Caco-2 (cell line): ENCODE measurements around the gene RAPGEF2. TPM values are rescaled to one million over a fixed set of nuclear protein-coding genes. Genes with fewer than 3 reads are reported as not detected.

Source experiments
- BruUV-seq: library from RNA; stranded (reverse); fragments of 400-500 nt; replicated peaks from 2 replicates; lab custom pipeline; 2021; lab: Mats Ljungman, UMichigan
- CTCF ChIA-PET: fragments of 300-600 bp; sonication (Branson Sonifier 250); formaldehyde crosslinking; loops from one replicate; lab custom pipeline; 2022; ENCODE audit warnings: antibody characterized with exemption; lab: Charles Lee
- POLR2A ChIA-PET: fragments of 300-600 bp; sonication (Branson Sonifier 250); formaldehyde crosslinking; loops from one replicate; lab custom pipeline; 2022; ENCODE audit warnings: antibody characterized with exemption; lab: Charles Lee
- DNase-seq, 2 experiments: peaks; one replicate each; pipeline versions ENCODE4 v3.0.0 to v3.0.0-alpha.2; 2020 to 2022
- H3K27me3 ChIP-seq: replicated peaks from 2 replicates; pipeline ENCODE4 v1.6.0; 2011; ENCODE audit warnings: low read length; ENCODE audit not compliant: control insufficient read depth, insufficient read depth
- H3K36me3 ChIP-seq: 2 replicates; pipeline ENCODE4 v1.5.1; 2011; ENCODE audit warnings: low read length; ENCODE audit not compliant: control insufficient read depth, insufficient read depth
- H3K4me1 ChIP-seq: fragments of 250-450 bp; sonication (Bioruptor Pico); 2 replicates; pipeline ENCODE4 v1.5.1; 2020; ENCODE audit warnings: mild to moderate bottlenecking
- H3K4me3 ChIP-seq: 2 replicates; pipeline ENCODE4 v1.5.1; 2011; ENCODE audit warnings: low read depth, mild to moderate bottlenecking, control low read depth, low read length
- H3K9me3 ChIP-seq: fragments of 250-450 bp; sonication (Bioruptor Pico); 2 replicates; pipeline ENCODE4 v1.5.1; 2020; ENCODE audit warnings: mild to moderate bottlenecking, moderate library complexity
- H3K27ac Mint-ChIP-seq: one replicate; pipeline ENCODE4 v1.8.0; 2022; ENCODE audit warnings: mixed read lengths; ENCODE audit not compliant: unreplicated experiment
- H3K27me3 Mint-ChIP-seq: one replicate; pipeline ENCODE4 v1.8.0; 2022; ENCODE audit warnings: mixed read lengths; ENCODE audit not compliant: insufficient read depth, unreplicated experiment
- H3K36me3 Mint-ChIP-seq: one replicate; pipeline ENCODE4 v1.8.0; 2022; ENCODE audit warnings: mild to moderate bottlenecking, mixed read lengths; ENCODE audit not compliant: insufficient read depth, unreplicated experiment
- H3K4me1 Mint-ChIP-seq: one replicate; pipeline ENCODE4 v1.8.0; 2022; ENCODE audit warnings: low read depth, mixed read lengths; ENCODE audit not compliant: unreplicated experiment
- H3K4me3 Mint-ChIP-seq: one replicate; pipeline ENCODE4 v1.8.0; 2022; ENCODE audit warnings: mild to moderate bottlenecking, moderate library complexity, mixed read lengths; ENCODE audit not compliant: unreplicated experiment
- H3K9me3 Mint-ChIP-seq: one replicate; pipeline ENCODE4 v1.8.0; 2022; ENCODE audit warnings: mixed read lengths; ENCODE audit not compliant: unreplicated experiment
- intact Hi-C: fragments of 100-400 bp; cut with micrococcal nuclease; formaldehyde crosslinking; loops from one replicate; pipeline ENCODE4 v1.10.0; 2022; ENCODE audit not compliant: unreplicated experiment
- total RNA-seq: library from RNA; stranded (reverse); gene quantifications from 2 replicates; pipeline ENCODE4 v1.2.3, GENCODE V29; 2022
- TF ChIP-seq, protein P1 (sequence below), 2 experiments: fragments of 200-600 bp in 1 of 2; IDR thresholded peaks; 1 replicate in 1 of 2; 2 replicates in 1 of 2; pipeline versions ENCODE4 v1.5.1 to v1.8.0; 2011 to 2022; ENCODE audit warnings: antibody characterized with exemption in 1 of 2, control low read depth in 1 of 2, inconsistent platforms in 1 of 2, low read depth in 1 of 2, low read length in 1 of 2, mild to moderate bottlenecking in 1 of 2, moderate library complexity in 1 of 2; ENCODE audit not compliant: insufficient read depth in 1 of 2, severe bottlenecking in 1 of 2, unreplicated experiment in 1 of 2

The RAPGEF2 gene
- total RNA-seq, 1 experiment from 2014 or later = 67.6 TPM

DNA sequence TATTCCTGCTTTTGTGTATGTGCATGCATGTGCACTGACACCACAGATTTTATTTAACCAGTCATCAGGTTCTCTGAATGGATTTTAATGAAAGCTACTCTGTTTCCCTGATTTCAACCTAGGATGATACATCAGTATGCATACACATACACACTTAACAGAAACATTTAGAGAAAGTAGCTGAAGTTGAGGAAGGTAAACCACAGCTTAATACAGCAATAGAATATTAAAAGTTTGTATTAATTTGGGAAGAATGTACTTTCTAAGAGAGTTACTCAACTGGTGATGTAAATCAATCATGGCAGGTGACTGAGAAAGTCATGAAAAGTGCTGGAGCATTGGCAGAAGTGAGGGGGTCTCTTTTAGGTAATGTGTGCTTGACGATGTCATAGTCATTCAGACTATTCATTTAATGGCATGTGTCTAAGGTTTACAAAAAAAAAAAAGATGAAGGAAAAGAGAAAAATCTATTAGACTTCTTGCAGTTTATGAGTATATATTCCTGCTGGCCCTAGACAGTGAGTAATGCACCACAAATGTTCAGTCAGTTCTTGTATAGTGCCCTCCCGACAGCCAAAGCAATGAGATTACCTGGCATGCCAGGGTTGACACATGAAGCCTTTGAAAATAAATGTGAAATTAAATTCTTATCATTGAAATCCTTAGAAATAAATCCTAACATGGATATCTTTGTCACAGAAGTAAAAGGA, 187.6 kb downstream of the RAPGEF2 start:
- no peak overlapping the region for H3K27ac Mint-ChIP-seq
- BruUV-seq = no TSS peak
- POLR2A ChIA-PET = no interaction called here

DNA sequence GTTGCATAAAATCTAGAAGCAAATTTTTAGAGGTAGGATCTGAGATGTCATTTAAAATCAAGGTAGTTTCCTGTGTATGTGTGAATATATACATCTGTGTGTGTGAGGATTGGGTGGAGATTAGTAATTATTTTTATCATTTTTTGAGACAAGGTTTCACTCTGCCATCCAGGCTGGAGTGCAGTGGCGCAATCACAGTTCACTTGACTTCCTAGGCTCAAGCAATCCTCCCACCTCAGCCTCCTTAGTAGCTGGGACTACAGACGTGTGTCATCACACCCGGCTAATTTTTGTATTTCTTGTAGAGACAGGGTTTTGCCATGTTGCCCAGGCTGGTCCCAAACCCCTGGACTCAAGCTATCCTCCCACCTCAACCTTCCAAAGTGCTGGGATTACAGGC, 188.3 kb downstream of the RAPGEF2 start:
- DNase-seq = no peak
- Histone ChIP-seq H3K4me3 (no peak overlapping the region), H3K9me3 (no peaks in the 10 kb centered on the region), H3K27me3 (no peaks in the 10 kb centered on the region), H3K4me1 (peaks cover 5% of the 10 kb centered on the region; the same call in 1 of the 2 replicates), H3K36me3 (no peaks in the 10 kb centered on the region)
- H3K4me1 Mint-ChIP-seq = peaks cover 20% of the 10 kb centered on the region
- no peaks in the 10 kb centered on the region for H3K27me3 Mint-ChIP-seq
- H3K36me3 Mint-ChIP-seq = peaks cover 11% of the 10 kb centered on the region
- ChIA-PET CTCF (no interaction called here), POLR2A (no interaction called here)
- H3K27ac Mint-ChIP-seq = no peak overlapping the region
- intact Hi-C loops = no loop called here
- no TSS peak for BruUV-seq
- TF ChIP-seq, protein P1, sequence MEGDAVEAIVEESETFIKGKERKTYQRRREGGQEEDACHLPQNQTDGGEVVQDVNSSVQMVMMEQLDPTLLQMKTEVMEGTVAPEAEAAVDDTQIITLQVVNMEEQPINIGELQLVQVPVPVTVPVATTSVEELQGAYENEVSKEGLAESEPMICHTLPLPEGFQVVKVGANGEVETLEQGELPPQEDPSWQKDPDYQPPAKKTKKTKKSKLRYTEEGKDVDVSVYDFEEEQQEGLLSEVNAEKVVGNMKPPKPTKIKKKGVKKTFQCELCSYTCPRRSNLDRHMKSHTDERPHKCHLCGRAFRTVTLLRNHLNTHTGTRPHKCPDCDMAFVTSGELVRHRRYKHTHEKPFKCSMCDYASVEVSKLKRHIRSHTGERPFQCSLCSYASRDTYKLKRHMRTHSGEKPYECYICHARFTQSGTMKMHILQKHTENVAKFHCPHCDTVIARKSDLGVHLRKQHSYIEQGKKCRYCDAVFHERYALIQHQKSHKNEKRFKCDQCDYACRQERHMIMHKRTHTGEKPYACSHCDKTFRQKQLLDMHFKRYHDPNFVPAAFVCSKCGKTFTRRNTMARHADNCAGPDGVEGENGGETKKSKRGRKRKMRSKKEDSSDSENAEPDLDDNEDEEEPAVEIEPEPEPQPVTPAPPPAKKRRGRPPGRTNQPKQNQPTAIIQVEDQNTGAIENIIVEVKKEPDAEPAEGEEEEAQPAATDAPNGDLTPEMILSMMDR (IDR thresholded peaks at IDR 0.05; ENCODE audit: insufficient read depth in 1 of 2, low read depth in 1 of 2, low read length in 1 of 2, severe bottlenecking in 1 of 2, unreplicated experiment in 1 of 2) = no peak
- H3K4me3 Mint-ChIP-seq = no peak overlapping the region
- peaks cover 3% of the 10 kb centered on the region for H3K9me3 Mint-ChIP-seq

More for the DNA sequence above, 187.6 kb downstream of the RAPGEF2 start:
- H3K27me3 ChIP-seq = no peaks in the 10 kb centered on the region
- peaks cover 16% of the 10 kb centered on the region for H3K4me1 Mint-ChIP-seq
- no peaks in the 10 kb centered on the region for H3K9me3 ChIP-seq
- H3K36me3 Mint-ChIP-seq = peaks cover 15% of the 10 kb centered on the region
- intact Hi-C loops = no loop called here
- no peak overlapping the region for H3K4me3 Mint-ChIP-seq
- H3K4me3 ChIP-seq = no peak overlapping the region
- H3K27me3 Mint-ChIP-seq = no peaks in the 10 kb centered on the region
- TF ChIP-seq, protein P1 (IDR thresholded peaks at IDR 0.05; ENCODE audit: insufficient read depth in 1 of 2, low read depth in 1 of 2, low read length in 1 of 2, severe bottlenecking in 1 of 2, unreplicated experiment in 1 of 2) = no peak
- peaks cover 8% of the 10 kb centered on the region for H3K9me3 Mint-ChIP-seq
- CTCF ChIA-PET = no interaction called here
- no peaks in the 10 kb centered on the region for H3K36me3 ChIP-seq
- H3K4me1 ChIP-seq = peaks cover 5% of the 10 kb centered on the region; the same call in 1 of the 2 replicates
- DNase-seq = no peak

DNA sequence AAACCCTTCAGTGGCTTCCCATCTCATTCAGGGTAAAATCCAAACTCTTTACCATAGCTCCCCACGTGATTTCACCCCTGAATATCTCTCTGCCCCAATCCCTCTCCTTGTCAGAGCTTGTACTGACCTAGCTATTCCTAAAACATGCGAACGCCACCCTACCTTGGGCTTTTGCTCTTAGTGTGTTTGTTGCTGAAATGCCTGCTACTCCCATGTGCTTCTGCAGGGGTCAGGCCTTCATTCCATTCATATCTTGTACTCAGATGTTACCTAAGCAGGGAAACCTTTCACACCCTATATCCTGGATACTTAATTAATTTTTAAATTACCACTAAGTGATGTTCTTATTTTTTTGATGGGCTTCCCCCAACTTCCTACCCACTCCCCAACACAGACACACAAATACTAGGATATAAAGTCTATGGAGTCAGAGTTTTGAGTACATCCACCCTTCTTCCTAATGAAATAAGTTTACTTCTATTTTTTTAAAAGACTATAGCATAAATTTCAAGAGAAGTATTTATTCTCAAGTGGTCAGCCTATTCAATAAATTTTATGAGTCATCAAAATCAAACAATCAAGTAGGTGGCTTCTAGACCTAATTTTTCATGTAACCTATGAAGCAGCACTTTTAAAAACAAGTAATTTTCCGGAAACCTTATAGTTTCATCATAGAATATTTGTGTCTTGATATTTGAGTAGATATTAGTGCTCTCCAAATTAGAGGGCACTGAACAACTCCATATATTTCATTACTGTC, 189.4 kb downstream of the RAPGEF2 start:
- H3K36me3 ChIP-seq = no peaks in the 10 kb centered on the region
- peaks cover 9% of the 10 kb centered on the region for H3K36me3 Mint-ChIP-seq
- no peaks in the 10 kb centered on the region for H3K27me3 Mint-ChIP-seq
- no peaks in the 10 kb centered on the region for H3K9me3 Mint-ChIP-seq
- ChIA-PET CTCF (no interaction called here), POLR2A (no interaction called here)
- no peak overlapping the region for H3K4me3 ChIP-seq
- H3K4me1 Mint-ChIP-seq = peaks cover 27% of the 10 kb centered on the region
- H3K4me1 ChIP-seq = peaks cover 5% of the 10 kb centered on the region; the same call in 1 of the 2 replicates
- DNase-seq = no peak
- no peak overlapping the region for H3K27ac Mint-ChIP-seq
- BruUV-seq = no TSS peak
- TF ChIP-seq, protein P1 (IDR thresholded peaks at IDR 0.05; ENCODE audit: insufficient read depth in 1 of 2, low read depth in 1 of 2, low read length in 1 of 2, severe bottlenecking in 1 of 2, unreplicated experiment in 1 of 2) = peak in 1 of 2 experiments; percentile 30
- no peaks in the 10 kb centered on the region for H3K9me3 ChIP-seq
- H3K4me3 Mint-ChIP-seq = no peak overlapping the region
- intact Hi-C loops = no loop called here
- no peaks in the 10 kb centered on the region for H3K27me3 ChIP-seq
